HepG2 (cell line): ENCODE measurements around the gene ZNF30. TPM values are rescaled to one million over a fixed set of nuclear protein-coding genes. Genes with fewer than 3 reads are reported as not detected.
A peak's percentile ranks its signal among the peaks of the same experiment; 100 is the strongest.

Experiments
- CEBPB ChIP-seq: IDR thresholded peaks from 2 replicates; pipeline ENCODE4 v1.6.1; 2011; ENCODE audit warnings: low read depth, low read length, improper control_type of control experiment, borderline replicate concordance
- EEA1 ChIP-seq: sonication (generic); formaldehyde crosslinking; IDR thresholded peaks from 2 replicates; pipeline ENCODE4 v1.5.1; 2020; ENCODE audit warnings: mild to moderate bottlenecking, missing genetic modification reagents, borderline replicate concordance
- HMGA1 ChIP-seq: sonication (generic); formaldehyde crosslinking; conservative IDR thresholded peaks from 2 replicates; pipeline ENCODE4 v1.4.0; 2020; ENCODE audit warnings: missing genetic modification reagents
- NFYB ChIP-seq: sonication (generic); formaldehyde crosslinking; IDR thresholded peaks from 2 replicates; pipeline ENCODE4 v1.4.0; 2020; ENCODE audit warnings: missing genetic modification reagents
- POLR2G ChIP-seq: fragments of 200-400 bp; formaldehyde crosslinking; IDR thresholded peaks from 2 replicates; pipeline ENCODE4 v1.6.1; 2018; ENCODE audit warnings: mild to moderate bottlenecking, low read depth, low read length, moderate library complexity
- RBM39 ChIP-seq: fragments of 200-400 bp; formaldehyde crosslinking; IDR thresholded peaks from one replicate; pipeline ENCODE4 v1.6.1; 2018; ENCODE audit warnings: antibody characterized with exemption, mild to moderate bottlenecking, low read depth, low read length; ENCODE audit not compliant: poor library complexity, severe bottlenecking
- SALL1 ChIP-seq: sonication (generic); formaldehyde crosslinking; IDR thresholded peaks from 2 replicates; pipeline ENCODE4 v1.8.0; 2022; ENCODE audit warnings: mild to moderate bottlenecking, missing genetic modification reagents
- SNAI1 ChIP-seq: sonication (generic); formaldehyde crosslinking; IDR thresholded peaks from 2 replicates; pipeline ENCODE4 v1.5.0; 2020; ENCODE audit warnings: mild to moderate bottlenecking, missing genetic modification reagents, borderline replicate concordance
- SRSF1 ChIP-seq: fragments of 200-400 bp; formaldehyde crosslinking; optimal IDR thresholded peaks from 2 replicates; pipeline ENCODE3; 2017; ENCODE audit warnings: mild to moderate bottlenecking, low read depth, low read length, moderate library complexity
- TEAD3 ChIP-seq: optimal IDR thresholded peaks from 2 replicates; pipeline ENCODE3; 2016; ENCODE audit warnings: borderline replicate concordance
- TGIF2 ChIP-seq: IDR thresholded peaks from 2 replicates; pipeline ENCODE4 v1.6.1; 2016; ENCODE audit warnings: control low read depth, missing compliant biosample characterization
- ZFP36L1 ChIP-seq: sonication (generic); formaldehyde crosslinking; IDR thresholded peaks from 2 replicates; pipeline ENCODE4 v1.8.0; 2022; ENCODE audit warnings: mild to moderate bottlenecking, missing genetic modification reagents, moderate library complexity
- ZMAT3 ChIP-seq: sonication (generic); formaldehyde crosslinking; conservative IDR thresholded peaks from 2 replicates; pipeline ENCODE4 v1.7.0; 2021; ENCODE audit warnings: missing genetic modification reagents
- ZNF598 ChIP-seq: sonication (generic); formaldehyde crosslinking; IDR thresholded peaks from 2 replicates; pipeline ENCODE4 v1.5.1; 2020; ENCODE audit warnings: mild to moderate bottlenecking, missing genetic modification reagents, borderline replicate concordance
- ZSCAN30 ChIP-seq: sonication (generic); formaldehyde crosslinking; IDR thresholded peaks from 2 replicates; pipeline ENCODE4 v1.5.0; 2020; ENCODE audit warnings: mild to moderate bottlenecking, missing genetic modification reagents
- polyA plus RNA-seq, 8 experiments: library from polyadenylated mRNA; depleted of rRNA in 3 of 8; stranded (reverse) in 7 of 8; unstranded in 1 of 8; fragments of >200 nt; fragmentation: Illumina TruSeq in 4 of 8; extraction: Trizol in 4 of 8; gene quantifications; 2 replicates each; pipeline versions ENCODE4 v1.2.1 to v1.2.3, GENCODE V29; 2011 to 2016; ENCODE audit warnings: low read depth in 4 of 8, missing spikeins in 1 of 8, mixed read lengths in 1 of 8; ENCODE audit not compliant: insufficient read depth in 1 of 8
- total RNA-seq, 5 experiments: library from RNA; depleted of rRNA; stranded (reverse); fragments of >200 nt; fragmentation: Illumina TruSeq; extraction: Trizol; gene quantifications; 2 replicates each; pipeline ENCODE4 v1.2.3, GENCODE V29; 2016; ENCODE audit warnings: low read depth in 1 of 5
- TF ChIP-seq, protein P1 (sequence below), 2 experiments: IDR thresholded peaks; 2 replicates each; pipeline ENCODE4 v1.6.1; 2011 to 2012; ENCODE audit warnings: low read length in 2 of 2, borderline replicate concordance in 1 of 2, low read depth in 1 of 2, mild to moderate bottlenecking in 1 of 2, moderate library complexity in 1 of 2
- TF ChIP-seq, protein P2 (sequence below): fragments of 450-650 bp; IDR thresholded peaks from 2 replicates; pipeline ENCODE4 v1.6.1; 2017; ENCODE audit warnings: mild to moderate bottlenecking
- TF ChIP-seq, protein P3 (sequence below): sonication (generic); formaldehyde crosslinking; IDR thresholded peaks from 2 replicates; pipeline ENCODE4 v1.4.0; 2020; ENCODE audit warnings: missing genetic modification reagents, low read depth, mild to moderate bottlenecking, borderline replicate concordance
- TF ChIP-seq, protein P4 (sequence below): sonication (generic); formaldehyde crosslinking; IDR thresholded peaks from 2 replicates; pipeline ENCODE4 v1.5.0; 2020; ENCODE audit warnings: mild to moderate bottlenecking, missing genetic modification reagents, moderate library complexity

ZNF30 gene
- total and polyA plus RNA-seq, 2 of the 13 experiments (the other 11 are each of a cell fraction or from before 2014, with no cell fraction given): 2.3 to 4.4 TPM

DNA sequence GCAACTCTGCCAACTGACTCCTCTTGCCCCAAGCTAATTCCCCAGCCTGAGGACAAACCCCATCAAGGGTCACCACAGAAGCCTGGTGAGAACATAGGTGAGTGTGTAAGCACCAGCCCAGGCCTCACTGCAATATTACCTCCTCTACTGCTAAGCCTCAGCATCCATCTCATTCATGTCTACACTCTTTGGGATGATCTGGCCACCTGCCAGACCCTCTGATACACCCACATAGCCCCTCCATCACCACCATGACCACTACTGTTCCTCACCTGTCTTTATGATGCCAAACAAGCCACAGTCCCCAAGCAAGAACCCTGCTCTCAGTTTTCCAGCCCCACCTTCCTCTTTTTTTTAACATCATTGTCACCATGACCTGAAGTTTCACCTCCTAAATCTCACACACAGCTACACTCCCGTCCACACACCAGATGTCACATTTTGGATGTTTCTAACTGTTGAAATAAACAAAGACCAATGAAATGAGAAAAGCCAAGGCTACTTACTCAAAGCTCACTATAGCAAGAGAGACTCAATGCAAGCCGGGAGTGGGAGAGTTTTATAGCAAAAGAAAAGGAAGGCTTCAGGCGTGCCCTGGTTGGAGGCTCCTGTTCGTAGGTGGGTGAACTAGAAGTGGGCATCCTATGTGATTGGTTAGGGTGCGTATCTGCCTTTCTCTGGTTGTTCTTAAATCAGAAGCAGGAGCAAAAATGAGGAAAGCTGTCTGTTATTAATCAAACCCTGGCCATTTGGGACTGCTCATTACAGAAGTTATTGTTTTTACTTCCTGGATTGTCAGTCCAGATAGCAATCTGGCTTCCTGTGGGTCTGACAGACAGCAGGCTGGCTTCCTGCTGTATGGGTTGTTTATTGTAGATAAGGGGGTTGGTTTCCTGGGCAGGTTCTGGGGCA, 35.3 kb downstream of the ZNF30 start (continued):
- TF ChIP-seq, protein P1, sequence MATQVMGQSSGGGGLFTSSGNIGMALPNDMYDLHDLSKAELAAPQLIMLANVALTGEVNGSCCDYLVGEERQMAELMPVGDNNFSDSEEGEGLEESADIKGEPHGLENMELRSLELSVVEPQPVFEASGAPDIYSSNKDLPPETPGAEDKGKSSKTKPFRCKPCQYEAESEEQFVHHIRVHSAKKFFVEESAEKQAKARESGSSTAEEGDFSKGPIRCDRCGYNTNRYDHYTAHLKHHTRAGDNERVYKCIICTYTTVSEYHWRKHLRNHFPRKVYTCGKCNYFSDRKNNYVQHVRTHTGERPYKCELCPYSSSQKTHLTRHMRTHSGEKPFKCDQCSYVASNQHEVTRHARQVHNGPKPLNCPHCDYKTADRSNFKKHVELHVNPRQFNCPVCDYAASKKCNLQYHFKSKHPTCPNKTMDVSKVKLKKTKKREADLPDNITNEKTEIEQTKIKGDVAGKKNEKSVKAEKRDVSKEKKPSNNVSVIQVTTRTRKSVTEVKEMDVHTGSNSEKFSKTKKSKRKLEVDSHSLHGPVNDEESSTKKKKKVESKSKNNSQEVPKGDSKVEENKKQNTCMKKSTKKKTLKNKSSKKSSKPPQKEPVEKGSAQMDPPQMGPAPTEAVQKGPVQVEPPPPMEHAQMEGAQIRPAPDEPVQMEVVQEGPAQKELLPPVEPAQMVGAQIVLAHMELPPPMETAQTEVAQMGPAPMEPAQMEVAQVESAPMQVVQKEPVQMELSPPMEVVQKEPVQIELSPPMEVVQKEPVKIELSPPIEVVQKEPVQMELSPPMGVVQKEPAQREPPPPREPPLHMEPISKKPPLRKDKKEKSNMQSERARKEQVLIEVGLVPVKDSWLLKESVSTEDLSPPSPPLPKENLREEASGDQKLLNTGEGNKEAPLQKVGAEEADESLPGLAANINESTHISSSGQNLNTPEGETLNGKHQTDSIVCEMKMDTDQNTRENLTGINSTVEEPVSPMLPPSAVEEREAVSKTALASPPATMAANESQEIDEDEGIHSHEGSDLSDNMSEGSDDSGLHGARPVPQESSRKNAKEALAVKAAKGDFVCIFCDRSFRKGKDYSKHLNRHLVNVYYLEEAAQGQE (IDR thresholded peaks at IDR 0.05; ENCODE audit: borderline replicate concordance in 1 of 2, low read depth in 1 of 2, low read length in 2 of 2): no peak
- no peak for TF ChIP-seq EEA1
- no peak; the same call in 1 of the 2 replicates for TF ChIP-seq ZMAT3 (CRISPR knock-in tag)
- no peak for TF ChIP-seq HMGA1 (CRISPR knock-in tag)
- TF ChIP-seq, protein P2, sequence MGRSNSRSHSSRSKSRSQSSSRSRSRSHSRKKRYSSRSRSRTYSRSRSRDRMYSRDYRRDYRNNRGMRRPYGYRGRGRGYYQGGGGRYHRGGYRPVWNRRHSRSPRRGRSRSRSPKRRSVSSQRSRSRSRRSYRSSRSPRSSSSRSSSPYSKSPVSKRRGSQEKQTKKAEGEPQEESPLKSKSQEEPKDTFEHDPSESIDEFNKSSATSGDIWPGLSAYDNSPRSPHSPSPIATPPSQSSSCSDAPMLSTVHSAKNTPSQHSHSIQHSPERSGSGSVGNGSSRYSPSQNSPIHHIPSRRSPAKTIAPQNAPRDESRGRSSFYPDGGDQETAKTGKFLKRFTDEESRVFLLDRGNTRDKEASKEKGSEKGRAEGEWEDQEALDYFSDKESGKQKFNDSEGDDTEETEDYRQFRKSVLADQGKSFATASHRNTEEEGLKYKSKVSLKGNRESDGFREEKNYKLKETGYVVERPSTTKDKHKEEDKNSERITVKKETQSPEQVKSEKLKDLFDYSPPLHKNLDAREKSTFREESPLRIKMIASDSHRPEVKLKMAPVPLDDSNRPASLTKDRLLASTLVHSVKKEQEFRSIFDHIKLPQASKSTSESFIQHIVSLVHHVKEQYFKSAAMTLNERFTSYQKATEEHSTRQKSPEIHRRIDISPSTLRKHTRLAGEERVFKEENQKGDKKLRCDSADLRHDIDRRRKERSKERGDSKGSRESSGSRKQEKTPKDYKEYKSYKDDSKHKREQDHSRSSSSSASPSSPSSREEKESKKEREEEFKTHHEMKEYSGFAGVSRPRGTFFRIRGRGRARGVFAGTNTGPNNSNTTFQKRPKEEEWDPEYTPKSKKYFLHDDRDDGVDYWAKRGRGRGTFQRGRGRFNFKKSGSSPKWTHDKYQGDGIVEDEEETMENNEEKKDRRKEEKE: no peak
- TF ChIP-seq SALL1 (CRISPR knock-in tag): no peak
- TF ChIP-seq TEAD3 (CRISPR knock-in tag): peak; percentile 15
- TF ChIP-seq ZNF598 (CRISPR knock-in tag): no peak
- peak; percentile 86 for TF ChIP-seq TGIF2 (CRISPR knock-in tag)
- no peak for TF ChIP-seq ZSCAN30 (CRISPR knock-in tag)
- TF ChIP-seq POLR2G: no peak
- no peak for TF ChIP-seq SRSF1
- TF ChIP-seq RBM39: no peak
- TF ChIP-seq ZFP36L1 (CRISPR knock-in tag): no peak
- no peak for TF ChIP-seq NFYB (CRISPR knock-in tag)
- TF ChIP-seq, protein P3, sequence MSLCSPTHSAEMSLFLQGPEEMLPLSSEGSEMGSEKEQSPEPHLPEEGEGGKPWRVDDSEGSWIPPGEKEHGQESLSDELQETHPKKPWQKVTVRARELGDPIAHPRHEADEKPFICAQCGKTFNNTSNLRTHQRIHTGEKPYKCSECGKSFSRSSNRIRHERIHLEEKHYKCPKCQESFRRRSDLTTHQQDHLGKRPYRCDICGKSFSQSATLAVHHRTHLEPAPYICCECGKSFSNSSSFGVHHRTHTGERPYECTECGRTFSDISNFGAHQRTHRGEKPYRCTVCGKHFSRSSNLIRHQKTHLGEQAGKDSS (CRISPR knock-in tag): 0 out of 2 replicates have a peak, but pooled peaks have one; percentile 34
- TF ChIP-seq SNAI1 (CRISPR knock-in tag): no peak
- TF ChIP-seq, protein P4, sequence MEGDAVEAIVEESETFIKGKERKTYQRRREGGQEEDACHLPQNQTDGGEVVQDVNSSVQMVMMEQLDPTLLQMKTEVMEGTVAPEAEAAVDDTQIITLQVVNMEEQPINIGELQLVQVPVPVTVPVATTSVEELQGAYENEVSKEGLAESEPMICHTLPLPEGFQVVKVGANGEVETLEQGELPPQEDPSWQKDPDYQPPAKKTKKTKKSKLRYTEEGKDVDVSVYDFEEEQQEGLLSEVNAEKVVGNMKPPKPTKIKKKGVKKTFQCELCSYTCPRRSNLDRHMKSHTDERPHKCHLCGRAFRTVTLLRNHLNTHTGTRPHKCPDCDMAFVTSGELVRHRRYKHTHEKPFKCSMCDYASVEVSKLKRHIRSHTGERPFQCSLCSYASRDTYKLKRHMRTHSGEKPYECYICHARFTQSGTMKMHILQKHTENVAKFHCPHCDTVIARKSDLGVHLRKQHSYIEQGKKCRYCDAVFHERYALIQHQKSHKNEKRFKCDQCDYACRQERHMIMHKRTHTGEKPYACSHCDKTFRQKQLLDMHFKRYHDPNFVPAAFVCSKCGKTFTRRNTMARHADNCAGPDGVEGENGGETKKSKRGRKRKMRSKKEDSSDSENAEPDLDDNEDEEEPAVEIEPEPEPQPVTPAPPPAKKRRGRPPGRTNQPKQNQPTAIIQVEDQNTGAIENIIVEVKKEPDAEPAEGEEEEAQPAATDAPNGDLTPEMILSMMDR (CRISPR knock-in tag): no peak
- no peak for TF ChIP-seq CEBPB
